ENCODE measurements around the gene PCSK6.
"Not testable (repeated sequence)": the region's sequence is repeated elsewhere in the genome, so short reads cannot be mapped to it uniquely, and the experiment has no call there.

The PCSK6 gene

GRCh38 chr15:101458158-101458900, 31.2 kb downstream of the PCSK6 start:
- DNase-seq (ENCODE audit: low spot score): no peak
- TF ChIP-seq CTCF (IDR thresholded peaks at IDR 0.05; ENCODE audit: extremely low read depth, insufficient read depth, missing control alignments): no peak
- in situ Hi-C loops (cut with MboI; ENCODE audit: low pct_unique_long_range_greater_than_20kb, low sequenced_read_pairs, unreplicated experiment): no loop called here

- no peak for DNase-seq (ENCODE audit: low spot score)
- in situ Hi-C loops (cut with MboI; ENCODE audit: low pct_unique_long_range_greater_than_20kb, low sequenced_read_pairs, unreplicated experiment): no loop called here
- TF ChIP-seq CTCF (IDR thresholded peaks at IDR 0.05; ENCODE audit: extremely low read depth, insufficient read depth, missing control alignments): no peak
Observed at GRCh38 chr15:101457696-101458095, 31.8 kb downstream of the PCSK6 start.

- no peak for TF ChIP-seq CTCF (IDR thresholded peaks at IDR 0.05; ENCODE audit: extremely low read depth, insufficient read depth, missing control alignments)
- in situ Hi-C loops (cut with MboI; ENCODE audit: low pct_unique_long_range_greater_than_20kb, low sequenced_read_pairs, unreplicated experiment): no loop called here
Observed at GRCh38 chr15:101456057-101456739, 33.3 kb downstream of the PCSK6 start.

GRCh38 chr15:101455291-101456025, 34.0 kb downstream of the PCSK6 start:
- no peak for DNase-seq (ENCODE audit: low spot score)
- TF ChIP-seq CTCF (IDR thresholded peaks at IDR 0.05; ENCODE audit: extremely low read depth, insufficient read depth, missing control alignments): no peak
- in situ Hi-C loops (cut with MboI; ENCODE audit: low pct_unique_long_range_greater_than_20kb, low sequenced_read_pairs, unreplicated experiment): no loop called here

More at GRCh38 chr15:101456057-101456739, 33.3 kb downstream of the PCSK6 start:
- DNase-seq (ENCODE audit: low spot score): no peak

- in situ Hi-C loops (cut with MboI; ENCODE audit: low pct_unique_long_range_greater_than_20kb, low sequenced_read_pairs, unreplicated experiment); DNase-seq (ENCODE audit: low spot score): not testable (repeated sequence)
Observed at GRCh38 chr15:101454781-101455180, 34.7 kb downstream of the PCSK6 start.

GRCh38 chr15:101454365-101454764, 35.1 kb downstream of the PCSK6 start:
- in situ Hi-C loops (cut with MboI; ENCODE audit: low pct_unique_long_range_greater_than_20kb, low sequenced_read_pairs, unreplicated experiment): no loop called here
- no peak for TF ChIP-seq CTCF (IDR thresholded peaks at IDR 0.05; ENCODE audit: extremely low read depth, insufficient read depth, missing control alignments)
- no peak for DNase-seq (ENCODE audit: low spot score)

Data from GM13977 (cell line).